Thoracic aorta (tissue), 2 donors: ENCODE measurements around the gene B3GNT2. TPM values are rescaled to one million over a fixed set of nuclear protein-coding genes. Genes with fewer than 3 reads are reported as not detected.
"Not testable (repeated sequence)": the region's sequence is repeated elsewhere in the genome, so short reads cannot be mapped to it uniquely, and the experiment has no call there.

Source experiments
- ATAC-seq: fragments of 150-250 bp; one replicate; pipeline ENCODE4 v1.8.0; 2017; ENCODE audit warnings: low read depth; ENCODE audit not compliant: insufficient number of reproducible peaks, low FRiP score
- DNase-seq: peaks from one replicate; pipeline ENCODE4 v3.0.0-alpha.2; 2020; ENCODE audit warnings: low spot score
- H3K27ac ChIP-seq, 2 donors: fragments of 200-600 bp; sonication (generic); 1 replicate in 1 of 2; 2 replicates in 1 of 2; pipeline ENCODE4 v1.5.1; 2016; ENCODE audit warnings: mild to moderate bottlenecking in 2 of 2, moderate library complexity in 2 of 2
- H3K27me3 ChIP-seq: fragments of 200-600 bp; sonication (generic); replicated peaks from 2 replicates; pipeline ENCODE4 v1.6.0; 2016; ENCODE audit warnings: mild to moderate bottlenecking; ENCODE audit not compliant: insufficient read depth
- H3K36me3 ChIP-seq: fragments of 200-600 bp; sonication (generic); one replicate; pipeline ENCODE4 v1.5.1; 2016
- H3K4me1 ChIP-seq, 2 donors: fragments of 200-600 bp; sonication (generic); 1 replicate in 1 of 2; 2 replicates in 1 of 2; pipeline versions ENCODE4 v1.5.1 to v1.6.0; 2016; ENCODE audit warnings: low read depth in 2 of 2, mild to moderate bottlenecking in 1 of 2; ENCODE audit not compliant: control insufficient read depth in 1 of 2
- H3K4me3 ChIP-seq: fragments of 200-600 bp; sonication (generic); 2 replicates; pipeline ENCODE4 v1.5.1; 2016; ENCODE audit warnings: mild to moderate bottlenecking
- H3K9me3 ChIP-seq: fragments of 200-600 bp; sonication (generic); 2 replicates; pipeline ENCODE4 v1.5.1; 2016
- total RNA-seq, 2 donors: library from RNA; depleted of rRNA; stranded (reverse); fragments of >200 nt; gene quantifications; one replicate each; pipeline versions ENCODE4 v1.1.0 to v1.2.3, GENCODE V29; 2016
- TF ChIP-seq, protein P1 (sequence below): fragments of 200-600 bp; sonication (generic); IDR thresholded peaks from one replicate; pipeline ENCODE4 v1.5.1; 2019; ENCODE audit warnings: antibody characterized with exemption

B3GNT2 gene
- total RNA-seq, 2 donors from 2014 or later: 20.1 to 27.9 TPM

DNA sequence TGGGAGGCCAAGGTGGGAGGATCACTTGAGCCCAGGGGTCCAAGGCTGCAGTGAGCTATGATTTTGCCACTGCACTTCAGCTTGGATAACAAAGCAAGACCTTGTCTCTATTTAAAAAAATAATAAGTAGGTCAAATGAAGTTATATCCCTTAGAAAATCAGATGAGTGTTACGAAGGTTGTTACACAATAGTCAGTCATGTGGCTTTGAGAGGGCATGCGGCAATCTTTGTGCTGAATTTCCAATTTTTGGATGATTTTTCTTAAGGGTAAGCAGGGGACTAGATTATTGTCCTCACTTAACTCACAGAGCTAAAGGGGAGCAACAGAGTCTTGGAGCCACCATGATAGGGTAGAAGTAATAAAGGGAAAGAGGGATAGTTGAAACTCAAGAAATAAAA lies 71.8 kb downstream of the B3GNT2 start:
- Histone ChIP-seq H3K27me3 (no peaks in the 10 kb centered on the region), H3K9me3 (no peaks in the 10 kb centered on the region), H3K27ac (no peak overlapping the region), H3K36me3 (no peaks in the 10 kb centered on the region), H3K4me3 (no peak overlapping the region), H3K4me1 (no peaks in the 10 kb centered on the region)
- no peak for ATAC-seq
- DNase-seq: no peak
- TF ChIP-seq, protein P1, sequence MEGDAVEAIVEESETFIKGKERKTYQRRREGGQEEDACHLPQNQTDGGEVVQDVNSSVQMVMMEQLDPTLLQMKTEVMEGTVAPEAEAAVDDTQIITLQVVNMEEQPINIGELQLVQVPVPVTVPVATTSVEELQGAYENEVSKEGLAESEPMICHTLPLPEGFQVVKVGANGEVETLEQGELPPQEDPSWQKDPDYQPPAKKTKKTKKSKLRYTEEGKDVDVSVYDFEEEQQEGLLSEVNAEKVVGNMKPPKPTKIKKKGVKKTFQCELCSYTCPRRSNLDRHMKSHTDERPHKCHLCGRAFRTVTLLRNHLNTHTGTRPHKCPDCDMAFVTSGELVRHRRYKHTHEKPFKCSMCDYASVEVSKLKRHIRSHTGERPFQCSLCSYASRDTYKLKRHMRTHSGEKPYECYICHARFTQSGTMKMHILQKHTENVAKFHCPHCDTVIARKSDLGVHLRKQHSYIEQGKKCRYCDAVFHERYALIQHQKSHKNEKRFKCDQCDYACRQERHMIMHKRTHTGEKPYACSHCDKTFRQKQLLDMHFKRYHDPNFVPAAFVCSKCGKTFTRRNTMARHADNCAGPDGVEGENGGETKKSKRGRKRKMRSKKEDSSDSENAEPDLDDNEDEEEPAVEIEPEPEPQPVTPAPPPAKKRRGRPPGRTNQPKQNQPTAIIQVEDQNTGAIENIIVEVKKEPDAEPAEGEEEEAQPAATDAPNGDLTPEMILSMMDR: no peak

DNA sequence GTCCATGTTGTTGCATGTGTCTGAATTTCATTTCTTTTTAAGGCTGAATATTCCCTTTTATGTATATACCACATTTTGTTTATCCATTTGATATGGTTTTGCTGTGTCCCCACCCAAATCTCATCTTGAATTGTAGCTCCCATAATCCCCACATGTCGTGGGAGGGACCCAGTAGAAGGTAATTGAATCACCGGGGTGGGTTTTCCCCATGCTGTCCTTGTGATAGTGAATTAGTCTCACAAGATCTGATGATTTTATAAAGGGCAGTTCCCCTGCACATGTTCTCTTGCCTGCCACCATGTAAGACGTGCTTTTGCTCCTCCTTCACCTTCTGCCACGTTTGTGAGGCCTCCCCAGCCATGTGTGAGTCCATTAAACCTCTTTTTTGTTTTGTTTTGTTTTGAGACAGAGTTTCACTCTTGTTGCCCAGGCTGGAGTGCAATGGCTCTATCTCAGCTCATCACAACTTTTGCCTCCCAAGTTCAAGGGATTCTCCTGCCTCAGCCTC lies 72.8 kb downstream of the B3GNT2 start:
- not testable (repeated sequence) for H3K27me3 ChIP-seq, H3K4me1 ChIP-seq, H3K27ac ChIP-seq, H3K4me3 ChIP-seq, H3K9me3 ChIP-seq, ATAC-seq, DNase-seq, H3K36me3 ChIP-seq

DNA sequence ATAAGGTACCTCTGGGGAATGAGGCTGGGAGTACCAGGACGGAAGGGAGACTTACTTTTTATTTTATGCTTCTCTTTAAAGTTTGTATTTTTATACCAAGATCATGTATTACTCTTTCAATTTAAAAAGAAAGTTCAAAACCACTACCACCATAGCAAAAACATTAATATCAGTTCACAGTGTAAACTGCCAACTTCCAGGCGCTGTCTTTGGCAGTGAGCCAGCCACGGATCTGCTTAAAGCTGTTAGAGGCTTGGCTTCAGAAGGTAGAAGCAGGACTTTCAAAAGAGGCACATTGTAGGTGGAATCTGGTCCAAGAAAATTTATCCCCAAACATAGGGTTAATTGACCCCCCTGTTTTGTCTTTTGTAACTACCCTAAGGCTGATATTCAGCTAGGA lies 74.8 kb downstream of the B3GNT2 start:
- DNase-seq: no peak
- ATAC-seq: no peak
- TF ChIP-seq, protein P1: no peak

More for the DNA sequence above, 74.8 kb downstream of the B3GNT2 start:
- Histone ChIP-seq H3K36me3 (no peaks in the 10 kb centered on the region), H3K4me1 (no peaks in the 10 kb centered on the region), H3K9me3 (no peaks in the 10 kb centered on the region), H3K27ac (no peak overlapping the region), H3K4me3 (no peak overlapping the region), H3K27me3 (no peaks in the 10 kb centered on the region)
